Astrocyte (in vitro differentiated cells and primary cell): ENCODE measurements around the gene NCKAP5L. TPM values are rescaled to one million over a fixed set of nuclear protein-coding genes. Genes with fewer than 3 reads are reported as not detected.
"Not testable (repeated sequence)": the region's sequence is repeated elsewhere in the genome, so short reads cannot be mapped to it uniquely, and the experiment has no call there.

Experiments
- DNase-seq: peaks from one replicate; pipeline ENCODE4 v3.0.0-alpha.2; 2010; ENCODE audit warnings: low read depth
- FAIRE-seq: peaks from 2 replicates; lab custom pipeline; 2011; peaks lifted over from hg19 to GRCh38; lab: Jason Lieb, UNC
- H2AFZ ChIP-seq: 2 replicates; pipeline ENCODE4 v1.6.0; 2012; ENCODE audit warnings: low read depth, low read length, inconsistent platforms
- H3K27ac ChIP-seq: 2 replicates; pipeline ENCODE4 v1.5.1; 2011; ENCODE audit warnings: low read depth, low read length, inconsistent platforms
- H3K27me3 ChIP-seq: 2 replicates; pipeline ENCODE4 v1.6.0; 2011; ENCODE audit warnings: low read length, inconsistent platforms; ENCODE audit not compliant: insufficient read depth
- H3K36me3 ChIP-seq: 2 replicates; pipeline ENCODE4 v1.5.1; 2011; ENCODE audit warnings: low read length, inconsistent platforms; ENCODE audit not compliant: insufficient read depth
- H3K4me1 ChIP-seq: 2 replicates; pipeline ENCODE4 v1.5.1; 2011; ENCODE audit warnings: low read length, inconsistent platforms; ENCODE audit not compliant: insufficient read depth
- H3K4me2 ChIP-seq: 2 replicates; pipeline ENCODE4 v1.6.0; 2012; ENCODE audit warnings: low read length, inconsistent platforms
- H3K4me3 ChIP-seq: 2 replicates; pipeline ENCODE4 v1.5.1; 2011; ENCODE audit warnings: low read depth, mild to moderate bottlenecking, low read length, inconsistent platforms; ENCODE audit not compliant: insufficient read depth
- H3K79me2 ChIP-seq: 2 replicates; pipeline ENCODE4 v1.6.0; 2012; ENCODE audit warnings: mild to moderate bottlenecking, low read length, inconsistent platforms; ENCODE audit not compliant: insufficient read depth
- H3K9ac ChIP-seq: 2 replicates; pipeline ENCODE4 v1.6.0; 2012; ENCODE audit warnings: mild to moderate bottlenecking, low read length, inconsistent platforms
- H3K9me3 ChIP-seq: 2 replicates; pipeline ENCODE4 v1.5.1; 2012; ENCODE audit warnings: low read depth, mild to moderate bottlenecking, low read length, inconsistent platforms; ENCODE audit not compliant: insufficient read depth
- H4K20me1 ChIP-seq: 2 replicates; pipeline ENCODE4 v1.6.0; 2012; ENCODE audit warnings: low read length, inconsistent platforms; ENCODE audit not compliant: insufficient read depth
- H3K27ac Mint-ChIP-seq: one replicate; pipeline ENCODE4 v1.8.0; 2021; ENCODE audit warnings: mild to moderate bottlenecking, mixed read lengths; ENCODE audit not compliant: unreplicated experiment
- H3K27me3 Mint-ChIP-seq: one replicate; pipeline ENCODE4 v1.8.0; 2021; ENCODE audit warnings: low read depth, mixed read lengths; ENCODE audit not compliant: unreplicated experiment
- H3K36me3 Mint-ChIP-seq: one replicate; pipeline ENCODE4 v1.8.0; 2021; ENCODE audit warnings: low read depth, mixed read lengths; ENCODE audit not compliant: unreplicated experiment
- H3K4me1 Mint-ChIP-seq: one replicate; pipeline ENCODE4 v1.8.0; 2021; ENCODE audit warnings: low read depth, mixed read lengths; ENCODE audit not compliant: unreplicated experiment
- H3K4me3 Mint-ChIP-seq: one replicate; pipeline ENCODE4 v1.8.0; 2021; ENCODE audit warnings: mild to moderate bottlenecking, moderate library complexity, mixed read lengths; ENCODE audit not compliant: unreplicated experiment
- H3K9me3 Mint-ChIP-seq: one replicate; pipeline ENCODE4 v1.8.0; 2021; ENCODE audit warnings: mild to moderate bottlenecking, mixed read lengths; ENCODE audit not compliant: unreplicated experiment
- EZH2 ChIP-seq: IDR thresholded peaks from 2 replicates; pipeline ENCODE4 v1.6.1; 2012; ENCODE audit warnings: mild to moderate bottlenecking, low read length, inconsistent platforms; ENCODE audit not compliant: insufficient read depth
- total RNA-seq: library from RNA; stranded (reverse); gene quantifications from 2 replicates; pipeline ENCODE4 v1.2.1, GENCODE V29; 2021
- TF ChIP-seq, protein P1 (sequence below): IDR thresholded peaks from 2 replicates; pipeline ENCODE4 v1.5.1; 2011; ENCODE audit warnings: low read depth, mild to moderate bottlenecking, inconsistent platforms, low read length, moderate library complexity; ENCODE audit not compliant: insufficient read depth

NCKAP5L gene
- total RNA-seq, 1 donor from 2014 or later = 59.5 TPM

DNA sequence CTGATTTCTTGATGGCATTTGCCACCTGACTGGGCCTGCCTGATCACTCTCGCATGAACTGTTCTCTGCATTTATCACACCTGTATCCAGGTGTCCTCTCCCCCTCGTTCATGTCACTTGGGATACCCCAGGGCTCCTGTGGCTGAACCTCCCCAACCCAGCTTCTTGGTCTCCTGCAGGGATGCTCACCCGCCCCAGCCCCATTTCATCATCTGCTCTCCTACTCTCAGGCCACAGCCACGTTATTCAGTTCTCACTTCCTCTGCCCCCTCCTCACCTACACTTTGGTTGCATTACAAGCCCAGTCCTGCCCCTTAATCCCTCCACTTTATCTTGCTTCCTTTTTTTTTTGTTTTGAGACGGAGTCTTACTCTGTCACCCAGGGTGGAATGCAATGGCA lies 51.4 kb downstream of the NCKAP5L start:
- Histone ChIP-seq H3K4me2 (no peak overlapping the region), H2AFZ (no peak overlapping the region), H3K4me3 (no peak overlapping the region), H3K36me3 (no peaks in the 10 kb centered on the region), H3K9ac (no peak overlapping the region), H3K27me3 (peaks cover 9% of the 10 kb centered on the region), H3K4me1 (no peaks in the 10 kb centered on the region), H4K20me1 (no peaks in the 10 kb centered on the region), H3K9me3 (no peaks in the 10 kb centered on the region), H3K79me2 (no peaks in the 10 kb centered on the region), H3K27ac (no peak overlapping the region)
- Mint-ChIP-seq H3K27me3 (peaks cover 29% of the 10 kb centered on the region), H3K4me3 (no peak overlapping the region), H3K9me3 (peaks cover 5% of the 10 kb centered on the region), H3K27ac (no peak overlapping the region), H3K36me3 (no peaks in the 10 kb centered on the region), H3K4me1 (peaks cover 2% of the 10 kb centered on the region)
- no peak for DNase-seq
- TF ChIP-seq, protein P1, sequence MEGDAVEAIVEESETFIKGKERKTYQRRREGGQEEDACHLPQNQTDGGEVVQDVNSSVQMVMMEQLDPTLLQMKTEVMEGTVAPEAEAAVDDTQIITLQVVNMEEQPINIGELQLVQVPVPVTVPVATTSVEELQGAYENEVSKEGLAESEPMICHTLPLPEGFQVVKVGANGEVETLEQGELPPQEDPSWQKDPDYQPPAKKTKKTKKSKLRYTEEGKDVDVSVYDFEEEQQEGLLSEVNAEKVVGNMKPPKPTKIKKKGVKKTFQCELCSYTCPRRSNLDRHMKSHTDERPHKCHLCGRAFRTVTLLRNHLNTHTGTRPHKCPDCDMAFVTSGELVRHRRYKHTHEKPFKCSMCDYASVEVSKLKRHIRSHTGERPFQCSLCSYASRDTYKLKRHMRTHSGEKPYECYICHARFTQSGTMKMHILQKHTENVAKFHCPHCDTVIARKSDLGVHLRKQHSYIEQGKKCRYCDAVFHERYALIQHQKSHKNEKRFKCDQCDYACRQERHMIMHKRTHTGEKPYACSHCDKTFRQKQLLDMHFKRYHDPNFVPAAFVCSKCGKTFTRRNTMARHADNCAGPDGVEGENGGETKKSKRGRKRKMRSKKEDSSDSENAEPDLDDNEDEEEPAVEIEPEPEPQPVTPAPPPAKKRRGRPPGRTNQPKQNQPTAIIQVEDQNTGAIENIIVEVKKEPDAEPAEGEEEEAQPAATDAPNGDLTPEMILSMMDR = no peak
- no peak for TF ChIP-seq EZH2
- no peak for FAIRE-seq

GRCh38 chr12:49776413-49776812 lies 51.8 kb downstream of the NCKAP5L start:
- peaks cover 9% of the 10 kb centered on the region for H3K27me3 ChIP-seq
- H3K4me1 Mint-ChIP-seq = peaks cover 2% of the 10 kb centered on the region
- no peak for TF ChIP-seq EZH2
- TF ChIP-seq, protein P1 = peak; percentile 74
- H3K4me3 ChIP-seq = no peak overlapping the region
- H3K36me3 ChIP-seq = no peaks in the 10 kb centered on the region
- no peaks in the 10 kb centered on the region for H3K79me2 ChIP-seq
- H4K20me1 ChIP-seq = no peaks in the 10 kb centered on the region
- no peak overlapping the region for H3K9ac ChIP-seq
- H3K27ac ChIP-seq = no peak overlapping the region
- H3K4me3 Mint-ChIP-seq = no peak overlapping the region
- peak; percentile 45 for FAIRE-seq
- peaks cover 5% of the 10 kb centered on the region for H3K9me3 Mint-ChIP-seq
- H2AFZ ChIP-seq = no peak overlapping the region
- no peaks in the 10 kb centered on the region for H3K9me3 ChIP-seq
- no peaks in the 10 kb centered on the region for H3K4me1 ChIP-seq
- H3K4me2 ChIP-seq = peak overlapping the region; percentile 36
- H3K27ac Mint-ChIP-seq = no peak overlapping the region
- no peaks in the 10 kb centered on the region for H3K36me3 Mint-ChIP-seq
- peaks cover 29% of the 10 kb centered on the region for H3K27me3 Mint-ChIP-seq
- DNase-seq = peak; percentile 47

DNA sequence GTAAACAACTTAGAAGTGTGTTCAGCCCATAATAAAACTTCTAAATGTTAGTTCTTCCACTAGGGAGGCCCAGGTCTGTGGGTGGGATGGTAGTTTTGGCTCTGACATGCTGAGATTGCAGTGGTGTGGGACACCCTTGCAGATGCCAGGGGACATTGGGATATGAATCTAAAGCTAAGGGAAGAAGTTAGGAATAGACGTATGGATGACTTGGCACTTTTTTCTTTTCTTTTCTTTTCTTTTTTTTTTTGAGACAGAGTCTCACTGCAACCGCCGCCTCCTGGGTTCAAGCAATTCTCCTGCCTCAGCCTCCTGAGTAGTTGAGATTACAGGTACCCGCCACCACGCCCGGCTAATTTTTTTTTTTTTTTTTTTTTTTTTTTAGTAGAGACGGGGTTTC lies 55.1 kb downstream of the NCKAP5L start:
- DNase-seq, H3K9ac ChIP-seq, H3K27me3 ChIP-seq, H3K36me3 ChIP-seq, H3K27me3 Mint-ChIP-seq, H4K20me1 ChIP-seq, H3K79me2 ChIP-seq, H3K9me3 ChIP-seq, H3K4me3 Mint-ChIP-seq, FAIRE-seq, H3K9me3 Mint-ChIP-seq, H3K36me3 Mint-ChIP-seq, H3K27ac ChIP-seq, H3K4me1 ChIP-seq, H3K4me3 ChIP-seq, H3K4me1 Mint-ChIP-seq, H3K4me2 ChIP-seq, H3K27ac Mint-ChIP-seq: not testable (repeated sequence)
- peak overlapping the region; percentile 26 for H2AFZ ChIP-seq
